Smooth muscle cell (in vitro differentiated cells): ENCODE measurements around the gene CYP1A1. TPM values are rescaled to one million over a fixed set of nuclear protein-coding genes. Genes with fewer than 3 reads are reported as not detected.

Experiments used
- DNase-seq: peaks from one replicate; lab custom pipeline; 2025; ENCODE audit not compliant: unreplicated experiment; lab: John Stamatoyannopoulos, UW
- H2AFZ ChIP-seq: fragments of 200-600 bp; sonication (generic); 2 replicates; pipeline ENCODE4 v1.6.0; 2016; ENCODE audit warnings: antibody characterized with exemption, low read depth, mild to moderate bottlenecking
- H3F3A ChIP-seq: fragments of 200-600 bp; sonication (generic); 2 replicates; pipeline ENCODE4 v1.6.0; 2017; ENCODE audit warnings: antibody characterized with exemption, low read depth
- H3K27ac ChIP-seq: fragments of 200-600 bp; sonication (generic); 2 replicates; pipeline ENCODE4 v1.5.1; 2016; ENCODE audit warnings: low read depth, mild to moderate bottlenecking
- H3K27me3 ChIP-seq: fragments of 200-600 bp; sonication (generic); 2 replicates; pipeline ENCODE4 v1.6.1; 2016; ENCODE audit warnings: low read depth, mild to moderate bottlenecking
- H3K36me3 ChIP-seq: fragments of 200-600 bp; sonication (generic); 2 replicates; pipeline ENCODE4 v1.5.1; 2016; ENCODE audit warnings: low read depth
- H3K4me1 ChIP-seq: fragments of 200-600 bp; sonication (generic); 2 replicates; pipeline ENCODE4 v1.5.1; 2016; ENCODE audit warnings: low read depth
- H3K4me2 ChIP-seq: fragments of 200-600 bp; sonication (generic); 2 replicates; pipeline ENCODE4 v1.6.0; 2016; ENCODE audit warnings: mild to moderate bottlenecking
- H3K4me3 ChIP-seq: fragments of 200-600 bp; sonication (generic); 2 replicates; pipeline ENCODE4 v1.5.1; 2016; ENCODE audit warnings: mild to moderate bottlenecking
- H3K79me2 ChIP-seq: fragments of 200-600 bp; sonication (generic); 2 replicates; pipeline ENCODE4 v1.6.0; 2016; ENCODE audit warnings: low read depth, mild to moderate bottlenecking
- H3K9ac ChIP-seq: fragments of 200-600 bp; sonication (generic); 2 replicates; pipeline ENCODE4 v1.6.0; 2016; ENCODE audit warnings: low read depth
- H3K9me3 ChIP-seq: fragments of 200-600 bp; sonication (generic); replicated peaks from 2 replicates; pipeline ENCODE4 v1.5.1; 2016; ENCODE audit warnings: low read depth
- H4K20me1 ChIP-seq: fragments of 200-600 bp; sonication (generic); 2 replicates; pipeline ENCODE4 v1.6.0; 2016; ENCODE audit warnings: low read depth
- CTCF ChIP-seq: fragments of 200-600 bp; sonication (generic); IDR thresholded peaks from 2 replicates; pipeline ENCODE4 v1.5.1; 2017; ENCODE audit warnings: borderline replicate concordance, mild to moderate bottlenecking, antibody characterized with exemption; ENCODE audit not compliant: insufficient read depth, poor library complexity, severe bottlenecking
- WGBS: methylation state at CpG from one replicate; pipeline ENCODE4 v1.1.7; 2016; ENCODE audit warnings: low lambda C conversion rate; 5-methylcytosine and 5-hydroxymethylcytosine counted together
- polyA plus RNA-seq: library from polyadenylated mRNA; unstranded; fragments of >200 nt; fragmentation: Nextera tagmentation; extraction: Ambion mirVana; gene quantifications from 2 replicates; pipeline ENCODE4 v1.2.1, GENCODE V29; 2016
- total RNA-seq: library from RNA; depleted of rRNA; stranded (reverse); fragments of >200 nt; gene quantifications from 2 replicates; pipeline ENCODE4 v1.2.3, GENCODE V29; 2014

Gene CYP1A1
- total and polyA plus RNA-seq, 2 experiments from 2014 or later = 0.13 to 1.9 TPM

- Histone ChIP-seq H3K36me3 (no peaks in the 10 kb centered on the region), H3K27me3 (no peaks in the 10 kb centered on the region), H4K20me1 (no peaks in the 10 kb centered on the region), H3K4me1 (no peaks in the 10 kb centered on the region), H3K4me3 (no peak overlapping the region), H3K4me2 (no peak overlapping the region), H3K79me2 (no peaks in the 10 kb centered on the region), H3F3A (no peaks in the 10 kb centered on the region), H3K27ac (no peak overlapping the region), H3K9me3 (no peaks in the 10 kb centered on the region), H3K9ac (no peak overlapping the region), H2AFZ (no peak overlapping the region)
- TF ChIP-seq CTCF = no peak
- WGBS = 78% methylated on average over 6 of the region's 6 CpGs
- no peak for DNase-seq
Measured at GRCh38 chr15:74762791-74763150, 37.4 kb upstream of the CYP1A1 start.

GRCh38 chr15:74758736-74759135 is 33.4 kb upstream of the CYP1A1 start:
- no peaks in the 10 kb centered on the region for H3K4me1 ChIP-seq
- no peaks in the 10 kb centered on the region for H3K9me3 ChIP-seq
- H3K4me3 ChIP-seq = no peak overlapping the region
- H2AFZ ChIP-seq = no peak overlapping the region
- WGBS = 89% methylated on average over 8 of the region's 8 CpGs
- H3K9ac ChIP-seq = no peak overlapping the region
- H3F3A ChIP-seq = no peaks in the 10 kb centered on the region
- no peaks in the 10 kb centered on the region for H4K20me1 ChIP-seq
- no peak for DNase-seq
- no peak for TF ChIP-seq CTCF
- H3K79me2 ChIP-seq = no peaks in the 10 kb centered on the region
- no peaks in the 10 kb centered on the region for H3K36me3 ChIP-seq
- H3K4me2 ChIP-seq = no peak overlapping the region
- H3K27me3 ChIP-seq = no peaks in the 10 kb centered on the region
- H3K27ac ChIP-seq = no peak overlapping the region

GRCh38 chr15:74754593-74755215 is 29.4 kb upstream of the CYP1A1 start:
- H3K4me2 ChIP-seq = no peak overlapping the region
- no peak overlapping the region for H2AFZ ChIP-seq
- TF ChIP-seq CTCF = no peak
- no peaks in the 10 kb centered on the region for H3K36me3 ChIP-seq
- no peaks in the 10 kb centered on the region for H3F3A ChIP-seq
- H3K79me2 ChIP-seq = no peaks in the 10 kb centered on the region
- no peak overlapping the region for H3K27ac ChIP-seq
- H3K4me3 ChIP-seq = no peak overlapping the region
- no peaks in the 10 kb centered on the region for H3K27me3 ChIP-seq
- H3K4me1 ChIP-seq = peaks cover 3% of the 10 kb centered on the region
- no peaks in the 10 kb centered on the region for H4K20me1 ChIP-seq
- no peak overlapping the region for H3K9ac ChIP-seq
- no peaks in the 10 kb centered on the region for H3K9me3 ChIP-seq
- no peak for DNase-seq
- 95% methylated on average over 20 of the region's 20 CpGs for WGBS

- Histone ChIP-seq H3K4me1 (peaks cover 3% of the 10 kb centered on the region), H3K4me3 (no peak overlapping the region), H3K27me3 (no peaks in the 10 kb centered on the region), H3K79me2 (no peaks in the 10 kb centered on the region), H3K4me2 (peak overlapping the region; percentile 36), H3K27ac (peak overlapping the region; percentile 15), H4K20me1 (no peaks in the 10 kb centered on the region), H3K9me3 (no peaks in the 10 kb centered on the region), H3K9ac (no peak overlapping the region), H2AFZ (no peak overlapping the region), H3K36me3 (no peaks in the 10 kb centered on the region), H3F3A (no peaks in the 10 kb centered on the region)
- TF ChIP-seq CTCF = no peak
- DNase-seq = no peak
- WGBS = 27% methylated on average over 5 of the region's 5 CpGs
Measured at GRCh38 chr15:74752531-74752930, 27.2 kb upstream of the CYP1A1 start.
